M059J (cell line): ENCODE results near the gene ZBTB34. TPM values are rescaled to one million over a fixed set of nuclear protein-coding genes. Genes with fewer than 3 reads are reported as not detected.

Experiments used
- DNase-seq: peaks from one replicate; pipeline ENCODE4 v3.0.0-alpha.2; 2012; ENCODE audit warnings: low read depth
- total RNA-seq: library from RNA; depleted of rRNA; stranded (reverse); fragments of >200 nt; shearing (Covaris generic); gene quantifications from 2 replicates; pipeline ENCODE4 v1.2.3, GENCODE V29; 2014

ZBTB34 gene
- total RNA-seq, 1 experiment from 2014 or later, result 4.3 TPM

- DNase-seq, result no peak
Measured at GRCh38 chr9:126879288-126879687, 18.8 kb downstream of the ZBTB34 start.

DNA sequence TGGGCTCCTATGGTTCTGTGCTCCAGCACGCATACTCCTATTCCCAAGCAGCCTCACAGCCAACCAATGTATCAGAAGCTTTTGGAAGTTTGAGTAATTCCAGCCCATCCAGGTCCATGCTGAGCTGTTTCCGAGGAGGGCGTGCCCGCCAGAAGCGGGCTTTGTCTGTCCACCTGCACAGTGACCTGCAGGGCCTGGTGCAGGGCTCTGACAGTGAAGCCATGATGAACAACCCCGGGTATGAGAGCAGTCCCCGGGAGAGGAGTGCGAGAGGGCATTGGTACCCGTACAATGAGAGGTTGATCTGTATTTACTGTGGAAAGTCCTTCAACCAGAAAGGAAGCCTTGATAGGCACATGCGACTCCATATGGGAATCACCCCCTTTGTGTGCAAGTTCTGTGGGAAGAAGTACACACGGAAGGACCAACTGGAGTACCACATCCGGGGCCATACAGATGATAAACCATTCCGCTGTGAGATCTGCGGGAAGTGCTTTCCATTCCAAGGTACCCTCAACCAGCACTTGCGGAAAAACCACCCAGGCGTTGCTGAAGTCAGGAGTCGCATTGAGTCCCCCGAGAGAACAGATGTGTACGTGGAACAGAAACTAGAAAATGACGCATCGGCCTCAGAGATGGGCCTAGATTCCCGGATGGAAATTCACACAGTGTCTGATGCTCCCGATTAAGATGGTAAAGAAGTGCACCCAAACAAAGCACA lies 19.9 kb downstream of the ZBTB34 start:
- no peak for DNase-seq

GRCh38 chr9:126880947-126881332 lies 20.5 kb downstream of the ZBTB34 start:
- no peak for DNase-seq

- DNase-seq, result no peak
Measured at GRCh38 chr9:126882746-126883145, 22.3 kb downstream of the ZBTB34 start.

DNA sequence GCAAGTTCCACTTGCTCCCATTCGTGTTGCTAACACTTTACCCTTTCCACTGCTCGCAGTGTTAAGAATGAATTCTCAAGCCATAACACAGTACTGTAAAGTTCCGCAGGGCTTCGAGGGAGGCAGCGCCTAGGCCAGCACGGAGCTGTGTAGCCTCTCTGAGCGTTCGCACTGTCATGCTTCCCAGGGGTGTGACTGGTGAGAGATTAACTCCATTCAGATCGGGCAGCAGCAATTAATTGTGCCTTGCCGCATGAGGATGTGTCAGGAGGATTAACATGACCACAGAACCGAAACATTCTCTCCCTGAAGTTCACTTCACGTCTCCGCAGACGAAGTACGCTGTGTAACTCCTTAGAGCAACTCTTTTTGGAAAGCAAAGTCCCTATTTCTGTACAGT lies 23.2 kb downstream of the ZBTB34 start:
- no peak for DNase-seq

DNA sequence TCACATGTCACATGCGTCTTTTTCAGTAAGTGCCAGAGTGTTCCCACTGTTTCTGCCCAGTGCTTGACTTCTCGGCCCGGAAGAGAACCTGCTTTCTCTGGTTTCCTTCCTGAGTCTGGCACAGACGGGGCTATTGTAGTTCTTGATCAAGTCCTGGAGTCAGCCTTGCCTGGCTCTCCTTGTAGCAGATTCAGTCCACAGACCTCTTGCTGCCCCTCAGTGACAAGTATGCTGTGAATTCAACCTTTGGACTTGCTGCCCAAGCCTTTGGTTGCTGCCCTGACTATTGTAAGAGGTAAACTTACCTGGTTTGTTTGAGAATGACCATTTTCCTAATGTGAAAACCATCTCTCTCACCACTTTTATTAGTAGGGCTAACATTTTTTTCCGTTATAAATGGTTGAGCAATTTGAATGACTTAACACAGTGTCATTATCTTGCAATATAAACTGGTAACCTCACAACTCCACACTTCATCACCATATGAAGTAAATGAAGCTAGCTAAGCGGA lies 24.7 kb downstream of the ZBTB34 start:
- no peak for DNase-seq

DNA sequence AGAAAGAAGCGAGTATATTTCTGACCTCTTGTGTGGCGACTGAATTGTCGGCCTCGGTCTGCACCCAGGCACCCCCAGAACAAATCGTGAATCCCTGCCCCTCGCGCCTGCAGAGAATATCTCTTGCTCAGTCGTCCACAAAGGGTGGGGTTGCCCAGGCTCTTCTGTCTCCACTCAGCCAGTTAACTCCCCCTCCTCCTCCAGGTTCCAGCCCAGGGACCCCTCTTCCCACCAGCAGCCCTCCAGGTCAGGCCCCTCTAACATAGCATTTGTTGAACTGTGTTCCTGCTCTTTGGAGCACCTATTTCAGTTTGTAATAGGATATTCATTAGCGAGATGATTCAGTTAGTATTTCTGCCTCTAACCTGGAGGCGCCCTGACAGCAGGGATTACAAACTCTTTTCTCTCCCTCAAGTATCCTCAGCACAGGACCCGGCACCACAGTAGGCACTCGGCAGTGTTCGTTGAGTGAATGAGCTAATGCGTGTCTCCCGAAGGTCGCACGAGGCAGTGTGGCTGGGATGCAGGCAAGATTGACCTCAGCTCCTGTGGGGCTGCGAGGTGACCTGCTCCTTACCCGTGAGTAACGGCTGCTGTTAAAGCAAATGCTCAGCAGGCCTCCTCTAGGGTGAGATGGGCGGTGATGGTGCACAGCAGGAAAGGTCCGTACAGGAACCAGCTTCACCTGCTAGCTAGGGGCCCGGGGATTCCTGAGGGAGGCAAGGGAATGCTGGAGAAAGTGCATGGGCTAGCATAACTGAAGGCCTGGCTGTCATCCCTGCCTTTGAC lies 25.8 kb downstream of the ZBTB34 start:
- no peak for DNase-seq

DNA sequence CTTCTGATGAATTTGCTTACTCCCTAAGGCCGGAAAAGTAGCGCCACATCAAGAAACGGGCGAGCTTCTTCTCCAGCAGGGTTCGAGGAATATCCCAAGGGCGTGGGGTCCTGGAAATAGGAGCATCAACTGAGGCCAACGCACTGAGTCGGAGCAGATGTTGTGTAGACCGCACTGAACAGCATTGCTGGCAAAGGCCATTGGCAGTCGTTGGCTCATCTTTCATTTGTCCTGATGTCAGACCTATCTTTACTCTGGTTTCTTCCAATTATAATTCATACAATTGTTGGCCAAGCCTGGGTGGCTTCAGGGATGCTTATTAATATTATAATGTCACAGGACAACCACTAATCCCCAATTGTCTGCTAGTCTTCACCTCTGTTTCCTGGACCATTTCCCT lies 26.5 kb downstream of the ZBTB34 start:
- no peak for DNase-seq

- DNase-seq, result no peak
Measured at GRCh38 chr9:126891676-126892075, 31.2 kb downstream of the ZBTB34 start.

DNA sequence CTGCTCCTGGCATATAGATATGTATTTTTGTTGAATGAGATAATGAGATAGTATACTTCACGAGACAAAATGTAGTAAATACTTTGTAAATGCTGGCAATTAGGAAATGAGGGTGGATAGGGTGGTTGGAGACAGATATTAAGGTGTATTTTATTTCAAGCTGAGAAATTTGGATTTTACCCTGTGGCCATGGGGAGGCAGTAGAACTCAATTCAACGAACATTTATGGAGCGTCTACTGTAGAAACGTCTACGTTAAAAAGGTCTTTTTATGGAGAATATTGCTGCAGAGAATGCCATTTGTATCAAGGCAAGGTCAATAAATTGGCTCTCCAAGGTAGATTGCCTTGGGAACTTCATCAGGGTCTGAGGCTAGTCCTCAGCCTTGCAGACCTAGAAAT lies 32.6 kb downstream of the ZBTB34 start:
- no peak for DNase-seq

- peak; percentile 21 for DNase-seq
Measured at GRCh38 chr9:126894052-126894603, 33.7 kb downstream of the ZBTB34 start.

GRCh38 chr9:126902210-126902609 lies 41.8 kb downstream of the ZBTB34 start:
- no peak for DNase-seq

DNA sequence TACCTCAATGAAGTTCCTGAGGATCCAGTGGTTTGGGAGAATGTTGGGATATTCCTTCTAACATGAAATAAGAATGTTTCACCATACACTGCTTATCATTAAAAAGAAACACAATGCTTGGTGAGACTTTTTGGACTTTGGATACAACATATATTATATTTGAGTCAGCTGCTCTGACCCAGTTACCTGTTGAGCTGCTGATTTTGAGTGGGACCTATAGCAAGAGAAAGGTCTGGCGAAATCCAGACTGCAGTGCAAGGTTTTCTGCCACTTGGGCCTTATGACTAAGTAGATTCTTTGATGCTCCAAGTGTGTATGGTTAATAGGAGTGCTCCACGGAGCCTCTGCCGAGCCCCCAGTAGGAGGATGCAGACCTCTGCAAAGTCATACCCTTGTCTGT lies 44.1 kb downstream of the ZBTB34 start:
- DNase-seq, result no peak

DNA sequence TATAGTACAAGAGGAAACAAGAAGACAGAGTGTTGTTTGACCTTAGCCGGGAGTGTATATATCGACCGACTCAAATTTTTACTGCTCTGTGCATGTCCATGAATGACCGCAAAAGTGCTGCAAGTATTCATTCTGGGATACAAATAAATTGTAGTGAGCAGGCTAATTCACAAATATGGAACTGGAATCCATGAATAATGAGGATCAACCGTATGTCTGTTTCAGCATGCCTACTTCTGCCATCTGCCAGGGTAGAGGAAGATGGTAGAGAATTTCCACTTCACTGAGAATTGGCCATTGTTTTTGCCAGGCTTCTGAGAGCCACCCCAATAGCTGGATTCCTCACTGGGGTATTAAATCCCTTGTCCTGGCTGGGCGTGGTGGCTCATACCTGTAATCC lies 45.7 kb downstream of the ZBTB34 start:
- DNase-seq, result no peak

- no peak for DNase-seq
Measured at GRCh38 chr9:126907058-126907457, 46.6 kb downstream of the ZBTB34 start.

- DNase-seq, result peak; percentile 93
Measured at GRCh38 chr9:126914458-126915280, 54.2 kb downstream of the ZBTB34 start, which contains the start of gene RALGPS1. RALGPS1 (plus strand) TSS chr9:126914782; CDS start chr9:126962290, 47,508 bp downstream.

DNA sequence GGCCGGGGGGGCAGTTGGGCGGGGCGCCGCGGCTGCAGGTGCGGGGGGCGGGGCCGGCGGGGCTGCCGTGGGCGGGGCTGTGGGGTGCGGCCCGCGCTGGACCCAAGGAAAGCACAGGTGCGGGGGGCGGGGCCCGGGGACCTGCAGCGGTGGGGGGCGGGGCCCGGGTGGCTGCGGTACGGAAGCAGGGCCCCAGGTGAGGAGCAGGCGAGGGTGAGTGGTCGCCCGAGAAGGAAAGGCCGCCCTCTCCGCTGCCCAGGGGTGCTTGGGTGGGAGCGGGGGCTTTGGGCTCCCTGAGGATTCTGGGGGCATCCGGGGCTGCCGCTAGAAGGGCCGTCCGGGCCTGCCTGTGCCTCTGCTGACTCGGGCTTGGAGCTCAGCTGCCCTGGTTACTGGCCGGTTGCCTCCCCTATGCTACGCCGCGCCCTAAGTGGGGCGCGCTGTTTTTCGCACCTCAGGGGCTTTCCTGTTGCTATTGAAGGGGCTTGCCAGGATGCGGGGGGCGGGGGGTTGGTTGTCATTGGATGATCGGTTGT lies 54.9 kb downstream of the ZBTB34 start:
- DNase-seq, result no peak

DNA sequence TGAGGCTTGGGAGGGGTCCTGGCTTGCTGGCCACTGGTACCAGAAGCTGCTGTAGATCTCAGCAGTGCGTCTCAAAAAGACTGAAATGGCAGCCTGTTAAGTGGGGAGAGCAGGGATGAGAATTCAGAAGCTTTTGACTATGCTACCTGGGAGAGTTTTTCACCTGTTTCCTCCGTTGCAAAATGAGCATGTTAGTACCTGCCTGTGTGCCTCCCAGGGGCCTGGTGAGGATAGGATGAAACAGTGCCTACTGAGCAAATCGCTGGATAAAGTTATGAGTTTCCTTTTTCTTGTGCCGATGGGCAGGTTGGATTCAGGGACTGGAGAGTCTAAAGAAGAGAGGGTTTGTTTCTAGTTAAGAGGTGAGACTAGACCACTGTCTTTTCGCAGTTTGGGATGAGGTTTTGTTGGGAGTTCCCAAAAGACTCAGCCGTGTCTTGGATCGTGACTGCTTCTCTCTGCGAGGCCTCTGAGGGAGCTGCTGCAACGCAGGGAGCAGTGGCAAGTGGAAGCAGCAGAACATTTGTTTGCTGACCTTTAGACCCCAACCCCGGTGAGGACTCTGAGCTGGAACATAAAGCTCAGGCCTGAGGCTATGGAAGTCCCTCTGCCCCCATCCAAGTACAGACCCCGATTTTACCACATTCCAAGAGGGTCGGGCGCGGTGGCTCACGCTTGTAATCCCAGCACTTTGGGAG lies 55.6 kb downstream of the ZBTB34 start:
- no peak for DNase-seq

DNA sequence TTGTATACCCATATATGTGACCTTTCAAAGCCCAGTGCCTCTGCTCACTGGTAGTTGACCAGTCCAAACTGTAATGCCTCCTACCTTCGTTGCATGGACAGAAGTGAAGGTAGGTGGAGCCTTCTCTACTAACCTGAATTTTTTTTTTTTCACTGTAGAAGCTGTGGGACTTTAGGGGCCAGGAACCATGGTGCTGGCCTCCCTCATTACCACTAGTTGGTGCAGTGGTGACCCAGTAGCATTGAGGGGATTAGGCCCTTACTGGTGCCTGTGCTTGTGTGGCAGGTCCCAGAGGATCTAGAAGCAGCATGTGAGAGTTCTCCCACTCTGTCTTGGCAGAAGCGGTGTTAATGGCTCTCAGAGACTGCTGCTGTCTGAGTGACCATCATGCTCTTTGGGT lies 56.5 kb downstream of the ZBTB34 start:
- no peak for DNase-seq

DNA sequence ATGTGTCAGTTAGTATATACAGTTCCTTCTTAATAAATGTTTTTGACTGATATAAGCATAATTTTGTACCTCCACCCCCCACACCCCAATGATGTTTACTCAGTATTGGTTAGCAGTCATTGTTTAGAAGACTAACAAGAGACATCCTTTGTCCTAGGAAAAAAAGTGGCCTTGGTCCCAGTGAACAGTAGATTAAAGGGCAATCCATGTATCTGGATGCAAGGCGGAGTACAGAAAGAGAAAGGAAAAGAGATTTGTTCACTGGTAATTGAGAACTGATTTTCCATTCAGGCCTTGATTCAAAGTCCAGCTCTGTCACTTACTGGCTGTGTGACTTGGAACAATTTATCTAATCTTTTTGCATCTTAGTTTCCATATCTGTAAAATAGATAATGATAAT lies 58.8 kb downstream of the ZBTB34 start:
- DNase-seq, result no peak

DNA sequence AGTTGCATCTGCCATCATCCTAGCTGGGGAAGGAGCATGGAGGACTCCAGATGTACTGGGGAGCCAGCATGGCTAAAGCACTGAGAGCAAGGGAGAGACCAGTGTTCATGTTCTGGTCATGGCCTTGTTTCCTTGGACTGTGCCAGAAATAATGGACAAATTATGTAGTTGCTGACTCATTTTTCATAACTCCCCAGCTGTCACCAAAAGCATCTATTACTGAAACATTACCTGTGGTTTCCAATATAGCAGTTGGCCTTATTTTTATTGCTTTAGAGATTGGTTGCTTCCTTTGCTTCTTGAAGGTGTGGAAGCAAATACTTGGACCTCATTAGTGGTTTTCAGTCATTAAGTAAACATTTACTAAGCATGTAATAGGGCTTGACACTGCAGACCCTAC lies 65.4 kb downstream of the ZBTB34 start:
- no peak for DNase-seq
